DOHH2 (cell line): Measurements from ENCODE around the gene COL5A1.

Experiments
- EZH2phosphoT487 ChIP-seq: fragments of 200-600 bp; sonication (generic); IDR thresholded peaks from 2 replicates; pipeline ENCODE4 v1.6.1; 2017; ENCODE audit warnings: borderline replicate concordance, mild to moderate bottlenecking, antibody characterized with exemption, low read length, moderate library complexity, mixed read lengths
- TF ChIP-seq, protein P1 (sequence below): fragments of 200-600 bp; sonication (generic); IDR thresholded peaks from one replicate; pipeline ENCODE4 v1.5.1; 2014; ENCODE audit warnings: antibody characterized with exemption, mild to moderate bottlenecking, low read depth, low read length; ENCODE audit not compliant: poor library complexity, severe bottlenecking

DNA sequence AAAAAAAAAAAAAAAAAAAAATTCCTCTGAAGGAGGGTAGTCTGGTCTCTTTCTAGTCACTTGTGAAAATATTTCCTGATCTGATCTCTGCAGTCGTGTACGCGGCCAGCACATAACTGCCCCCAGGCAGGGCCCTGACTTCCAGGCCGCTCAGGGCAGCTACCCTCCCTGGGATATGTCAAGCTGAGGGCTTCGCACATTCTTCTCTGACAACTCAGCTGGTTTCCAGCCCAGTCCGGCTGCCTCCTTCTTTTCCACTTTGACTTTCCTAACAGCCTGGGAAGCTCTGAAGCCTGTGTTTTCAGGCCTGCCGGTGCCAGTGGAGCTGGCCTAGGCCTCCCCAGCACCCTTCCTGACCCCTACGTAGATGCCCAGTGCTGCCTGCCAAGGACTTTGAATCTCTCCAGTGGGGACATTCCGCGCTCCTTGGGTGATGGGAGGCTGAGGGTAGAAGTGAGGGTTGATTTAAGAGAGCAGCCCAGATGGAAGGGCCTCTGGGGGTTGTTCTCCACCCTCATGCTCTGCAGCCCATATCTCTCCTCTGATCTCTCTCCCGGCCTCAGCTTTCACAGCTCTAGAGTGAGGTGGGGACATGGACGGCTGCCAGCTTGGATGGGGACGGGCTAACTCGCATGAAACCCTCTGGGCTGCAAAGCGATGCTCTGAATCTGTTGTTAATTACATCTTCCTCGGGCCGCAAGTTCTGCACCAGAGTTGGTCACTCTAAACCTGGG, 20.7 kb downstream of the COL5A1 start:
- TF ChIP-seq, protein P1, sequence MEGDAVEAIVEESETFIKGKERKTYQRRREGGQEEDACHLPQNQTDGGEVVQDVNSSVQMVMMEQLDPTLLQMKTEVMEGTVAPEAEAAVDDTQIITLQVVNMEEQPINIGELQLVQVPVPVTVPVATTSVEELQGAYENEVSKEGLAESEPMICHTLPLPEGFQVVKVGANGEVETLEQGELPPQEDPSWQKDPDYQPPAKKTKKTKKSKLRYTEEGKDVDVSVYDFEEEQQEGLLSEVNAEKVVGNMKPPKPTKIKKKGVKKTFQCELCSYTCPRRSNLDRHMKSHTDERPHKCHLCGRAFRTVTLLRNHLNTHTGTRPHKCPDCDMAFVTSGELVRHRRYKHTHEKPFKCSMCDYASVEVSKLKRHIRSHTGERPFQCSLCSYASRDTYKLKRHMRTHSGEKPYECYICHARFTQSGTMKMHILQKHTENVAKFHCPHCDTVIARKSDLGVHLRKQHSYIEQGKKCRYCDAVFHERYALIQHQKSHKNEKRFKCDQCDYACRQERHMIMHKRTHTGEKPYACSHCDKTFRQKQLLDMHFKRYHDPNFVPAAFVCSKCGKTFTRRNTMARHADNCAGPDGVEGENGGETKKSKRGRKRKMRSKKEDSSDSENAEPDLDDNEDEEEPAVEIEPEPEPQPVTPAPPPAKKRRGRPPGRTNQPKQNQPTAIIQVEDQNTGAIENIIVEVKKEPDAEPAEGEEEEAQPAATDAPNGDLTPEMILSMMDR, result no peak
- no peak for TF ChIP-seq EZH2phosphoT487
